GM06990 (cell line): ENCODE data around the gene SLC17A1.

ENCODE experiments used
- DNase-seq: peaks from one replicate; pipeline ENCODE4 v3.0.0-alpha.2; 2011; ENCODE audit not compliant: insufficient read length; ENCODE audit errors: extremely low read depth
- H3K27me3 ChIP-seq: replicated peaks from 2 replicates; pipeline ENCODE4 v1.6.0; 2011; ENCODE audit warnings: low read length; ENCODE audit not compliant: control insufficient read depth, insufficient read depth
- H3K36me3 ChIP-seq: 2 replicates; pipeline ENCODE4 v1.5.1; 2011; ENCODE audit warnings: low read length; ENCODE audit not compliant: control insufficient read depth, insufficient read depth
- H3K4me3 ChIP-seq: replicated peaks from 2 replicates; pipeline ENCODE4 v1.5.1; 2011; ENCODE audit warnings: low read depth, mild to moderate bottlenecking, control low read depth, low read length
- TF ChIP-seq, protein P1 (sequence below): IDR thresholded peaks from 2 replicates; pipeline ENCODE4 v1.5.1; 2011; ENCODE audit warnings: low read length, control low read depth, mild to moderate bottlenecking, inconsistent platforms; ENCODE audit not compliant: insufficient read depth, poor library complexity, severe bottlenecking

SLC17A1 gene

DNA sequence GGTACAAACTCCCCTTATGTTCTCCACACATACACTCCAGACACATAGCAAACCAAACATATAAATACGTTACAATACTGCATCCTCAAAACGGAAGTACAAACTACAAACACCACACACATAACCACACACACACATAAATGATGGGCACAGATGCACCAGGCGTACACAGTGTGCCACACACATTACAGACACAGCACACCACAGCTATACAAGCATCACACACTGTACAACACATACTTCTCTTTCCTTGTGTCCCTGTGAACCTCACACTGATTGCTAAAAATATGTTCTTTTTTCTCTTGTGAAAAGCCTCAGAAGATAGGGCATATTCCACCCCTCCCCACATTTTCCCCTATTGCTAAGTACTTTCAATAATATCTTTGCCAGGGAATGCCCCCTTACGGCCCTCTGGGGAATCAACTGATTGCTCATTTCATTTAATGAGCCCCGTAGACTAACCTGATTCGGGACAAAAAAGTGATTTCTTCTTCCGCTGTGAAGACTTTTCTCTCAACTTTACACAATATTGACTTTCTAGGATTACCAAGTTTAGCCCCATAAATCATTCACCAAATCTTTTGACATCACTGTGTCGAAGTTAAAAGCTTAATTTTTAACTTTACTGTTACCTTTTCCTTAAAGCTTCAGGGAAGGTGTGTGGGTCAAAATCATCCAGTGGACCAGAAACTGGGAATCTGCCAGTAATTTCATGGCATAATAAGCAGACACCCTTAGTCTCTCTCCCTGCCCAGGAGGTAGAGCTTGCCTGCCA lies at the start of gene SLC17A1:
Gene SLC17A1 (minus strand): TSS at position 521 of the 775 bp plus-strand sequence. CDS start 1,495 bp downstream, outside the sequence.
- no peak within 1 kb of the TSS for H3K4me3 ChIP-seq
- DNase-seq: no peak
- H3K36me3 ChIP-seq: no peaks in the 10 kb centered on the region
- TF ChIP-seq, protein P1, sequence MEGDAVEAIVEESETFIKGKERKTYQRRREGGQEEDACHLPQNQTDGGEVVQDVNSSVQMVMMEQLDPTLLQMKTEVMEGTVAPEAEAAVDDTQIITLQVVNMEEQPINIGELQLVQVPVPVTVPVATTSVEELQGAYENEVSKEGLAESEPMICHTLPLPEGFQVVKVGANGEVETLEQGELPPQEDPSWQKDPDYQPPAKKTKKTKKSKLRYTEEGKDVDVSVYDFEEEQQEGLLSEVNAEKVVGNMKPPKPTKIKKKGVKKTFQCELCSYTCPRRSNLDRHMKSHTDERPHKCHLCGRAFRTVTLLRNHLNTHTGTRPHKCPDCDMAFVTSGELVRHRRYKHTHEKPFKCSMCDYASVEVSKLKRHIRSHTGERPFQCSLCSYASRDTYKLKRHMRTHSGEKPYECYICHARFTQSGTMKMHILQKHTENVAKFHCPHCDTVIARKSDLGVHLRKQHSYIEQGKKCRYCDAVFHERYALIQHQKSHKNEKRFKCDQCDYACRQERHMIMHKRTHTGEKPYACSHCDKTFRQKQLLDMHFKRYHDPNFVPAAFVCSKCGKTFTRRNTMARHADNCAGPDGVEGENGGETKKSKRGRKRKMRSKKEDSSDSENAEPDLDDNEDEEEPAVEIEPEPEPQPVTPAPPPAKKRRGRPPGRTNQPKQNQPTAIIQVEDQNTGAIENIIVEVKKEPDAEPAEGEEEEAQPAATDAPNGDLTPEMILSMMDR: no peak
- H3K27me3 ChIP-seq: no peaks in the 10 kb centered on the region

- H3K36me3 ChIP-seq: no peaks in the 10 kb centered on the region
- no peak overlapping the region for H3K4me3 ChIP-seq
- TF ChIP-seq, protein P1: no peak
- DNase-seq: no peak
- H3K27me3 ChIP-seq: no peaks in the 10 kb centered on the region; the same call in 1 of the 2 replicates
Observed at GRCh38 chr6:25880601-25881000, 48.7 kb upstream of the SLC17A1 start.

DNA sequence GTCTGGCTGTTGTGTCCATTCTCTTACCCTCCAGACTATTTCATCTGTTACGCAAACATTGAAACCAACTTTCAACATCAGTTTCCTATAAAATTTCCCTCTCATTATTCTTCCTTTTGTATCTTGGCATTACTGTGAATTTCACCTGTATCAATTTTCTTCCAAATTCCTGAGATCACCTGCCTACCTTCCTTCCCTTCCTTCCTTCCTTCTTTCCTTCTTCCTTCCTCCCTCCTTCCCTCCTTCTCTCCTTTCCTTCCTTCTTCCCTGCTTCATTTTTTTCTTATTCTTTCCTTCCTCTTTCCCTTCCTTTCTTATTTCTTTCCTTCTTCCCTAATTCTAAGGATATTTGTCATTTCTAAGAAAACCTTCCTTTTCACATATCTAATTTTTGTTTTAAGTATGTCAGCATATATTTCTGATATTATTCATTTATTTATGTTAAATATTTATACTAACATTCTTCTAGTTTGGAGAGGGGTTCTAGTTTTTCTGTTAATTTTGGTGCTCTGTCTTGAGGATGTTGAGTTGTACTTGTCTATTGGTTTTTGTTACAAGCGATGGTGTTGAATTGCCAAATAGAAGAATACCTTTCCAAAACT lies 47.0 kb upstream of the SLC17A1 start:
- TF ChIP-seq, protein P1: no peak
- DNase-seq: no peak
- H3K36me3 ChIP-seq: no peaks in the 10 kb centered on the region

GRCh38 chr6:25875926-25876602 lies 44.2 kb upstream of the SLC17A1 start:
- no peak overlapping the region for H3K4me3 ChIP-seq
- TF ChIP-seq, protein P1: no peak
- no peaks in the 10 kb centered on the region for H3K36me3 ChIP-seq
- no peak for DNase-seq
- no peaks in the 10 kb centered on the region; the same call in 1 of the 2 replicates for H3K27me3 ChIP-seq

More for the DNA sequence above, 47.0 kb upstream of the SLC17A1 start:
- Histone ChIP-seq H3K4me3 (no peak overlapping the region), H3K27me3 (no peaks in the 10 kb centered on the region; the same call in 1 of the 2 replicates)

DNA sequence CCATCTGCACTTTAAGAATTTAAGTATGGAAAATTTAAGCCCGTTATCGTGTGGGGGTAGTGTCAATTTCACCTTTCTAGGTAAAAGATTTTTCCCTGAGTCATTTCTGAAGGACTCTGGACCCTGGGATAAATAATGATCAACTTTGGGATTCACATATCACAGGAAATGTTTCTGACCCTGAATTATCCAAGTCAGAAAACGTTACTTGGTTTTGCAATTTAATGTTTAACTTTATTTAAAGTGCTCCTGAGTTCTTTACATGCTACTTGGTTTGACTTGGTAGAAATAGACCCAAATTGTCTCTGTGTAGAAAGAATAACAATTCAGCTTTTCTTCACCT lies 43.7 kb upstream of the SLC17A1 start:
- DNase-seq: no peak
- TF ChIP-seq, protein P1: no peak
- H3K4me3 ChIP-seq: no peak overlapping the region
- H3K36me3 ChIP-seq: no peaks in the 10 kb centered on the region
- H3K27me3 ChIP-seq: no peaks in the 10 kb centered on the region; the same call in 1 of the 2 replicates
